Suprapubic skin (tissue), 4 donors: ENCODE results near the gene PHOX2A.
"Not testable (repeated sequence)": the region's sequence is repeated elsewhere in the genome, so short reads cannot be mapped to it uniquely, and the experiment has no call there.

Experiments used
- POLR2A ChIP-seq, 2 donors: fragments of 450-650 bp; IDR thresholded peaks; one replicate each; pipeline ENCODE4 v1.6.1; 2017; ENCODE audit warnings: antibody characterized with exemption in 2 of 2, mild to moderate bottlenecking in 2 of 2, moderate library complexity in 2 of 2
- POLR2AphosphoS5 ChIP-seq, 3 donors: sonication (generic); formaldehyde crosslinking; IDR thresholded peaks; one replicate each; pipeline ENCODE4 v1.6.1; 2017; ENCODE audit warnings: antibody characterized with exemption in 3 of 3
- TF ChIP-seq, protein P1 (sequence below), 2 donors: fragments of 200-600 bp in 1 of 2; fragments of 450-650 bp in 1 of 2; sonication (generic) in 1 of 2; IDR thresholded peaks; one replicate each; pipeline ENCODE4 v1.5.1; 2016 to 2019; ENCODE audit warnings: antibody characterized with exemption in 2 of 2, mild to moderate bottlenecking in 1 of 2, moderate library complexity in 1 of 2

DNA sequence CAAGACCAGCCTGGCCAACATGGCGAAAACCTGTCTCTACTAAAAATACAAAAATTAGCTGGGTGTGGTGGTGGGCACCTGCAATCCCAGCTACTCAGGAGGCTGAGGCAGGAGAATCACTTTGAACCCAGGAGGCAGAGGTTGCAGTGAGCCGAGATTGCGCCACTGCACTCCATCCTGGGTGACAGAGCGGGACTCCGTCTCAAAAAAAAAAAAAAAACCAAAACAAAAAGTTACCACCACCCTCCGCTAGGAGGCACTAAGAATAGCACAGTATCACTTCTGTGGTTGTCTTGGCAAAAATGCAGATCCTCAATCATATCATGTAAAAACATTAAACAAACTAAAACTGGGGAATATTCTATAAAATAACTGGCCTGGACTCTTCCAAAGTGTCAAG, 46.8 kb upstream of the PHOX2A start:
- TF ChIP-seq, protein P1, sequence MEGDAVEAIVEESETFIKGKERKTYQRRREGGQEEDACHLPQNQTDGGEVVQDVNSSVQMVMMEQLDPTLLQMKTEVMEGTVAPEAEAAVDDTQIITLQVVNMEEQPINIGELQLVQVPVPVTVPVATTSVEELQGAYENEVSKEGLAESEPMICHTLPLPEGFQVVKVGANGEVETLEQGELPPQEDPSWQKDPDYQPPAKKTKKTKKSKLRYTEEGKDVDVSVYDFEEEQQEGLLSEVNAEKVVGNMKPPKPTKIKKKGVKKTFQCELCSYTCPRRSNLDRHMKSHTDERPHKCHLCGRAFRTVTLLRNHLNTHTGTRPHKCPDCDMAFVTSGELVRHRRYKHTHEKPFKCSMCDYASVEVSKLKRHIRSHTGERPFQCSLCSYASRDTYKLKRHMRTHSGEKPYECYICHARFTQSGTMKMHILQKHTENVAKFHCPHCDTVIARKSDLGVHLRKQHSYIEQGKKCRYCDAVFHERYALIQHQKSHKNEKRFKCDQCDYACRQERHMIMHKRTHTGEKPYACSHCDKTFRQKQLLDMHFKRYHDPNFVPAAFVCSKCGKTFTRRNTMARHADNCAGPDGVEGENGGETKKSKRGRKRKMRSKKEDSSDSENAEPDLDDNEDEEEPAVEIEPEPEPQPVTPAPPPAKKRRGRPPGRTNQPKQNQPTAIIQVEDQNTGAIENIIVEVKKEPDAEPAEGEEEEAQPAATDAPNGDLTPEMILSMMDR (IDR thresholded peaks at IDR 0.05): not testable (repeated sequence)
- TF ChIP-seq POLR2AphosphoS5, POLR2A (IDR thresholded peaks at IDR 0.05): not testable (repeated sequence)
